ENCODE measurements around the gene TMEM185A.
"Not testable (repeated sequence)": the region's sequence is repeated elsewhere in the genome, so short reads cannot be mapped to it uniquely, and the experiment has no call there.

The TMEM185A gene

GRCh38 chrX:149550454-149550853 is 81.1 kb downstream of the TMEM185A start:
- DNase-seq = not testable (repeated sequence)

GRCh38 chrX:149549701-149550100 is 81.9 kb downstream of the TMEM185A start, which contains the start of gene HSFX3:
Gene HSFX3, minus strand, starts transcription at chrX:149549924. Its CDS starts 72 bp downstream, at chrX:149549852.
- DNase-seq = not testable (repeated sequence)

- DNase-seq = not testable (repeated sequence)
Measured at GRCh38 chrX:149547782-149548181, 83.8 kb downstream of the TMEM185A start.

- DNase-seq = not testable (repeated sequence)
Measured at GRCh38 chrX:149546962-149547361, 84.6 kb downstream of the TMEM185A start.
